ENCODE results near the gene FSTL4. TPM values are rescaled to one million over a fixed set of nuclear protein-coding genes. Genes with fewer than 3 reads are reported as not detected.

Gene FSTL4
- total and polyA plus RNA-seq, 4 donors = 0.02 to 0.18 TPM; not detected in 2

GRCh38 chr5:133364936-133365707, 247.2 kb downstream of the FSTL4 start:
- DNase-seq (ENCODE audit: low spot score) = no peak
- 56% methylated on average over 12 of the region's 12 CpGs for WGBS
- H3K27me3 ChIP-seq (ENCODE audit: control insufficient read depth in 4 of 4, insufficient read depth in 4 of 4, low read length in 3 of 4) = no peaks in the 10 kb centered on the region

More at GRCh38 chr5:133364936-133365707, 247.2 kb downstream of the FSTL4 start:
- H3K4me1 ChIP-seq (ENCODE audit: control insufficient read depth in 4 of 4, insufficient read depth in 4 of 4, low read length in 3 of 4) = no peaks in the 10 kb centered on the region
- H3K27ac ChIP-seq (ENCODE audit: low read depth in 1 of 2, low read length in 2 of 2) = no peak overlapping the region
- TF ChIP-seq REST (IDR thresholded peaks at IDR 0.05) = no peak
- no peak for TF ChIP-seq FOXA2 (IDR thresholded peaks at IDR 0.05)
- TF ChIP-seq, protein P1, sequence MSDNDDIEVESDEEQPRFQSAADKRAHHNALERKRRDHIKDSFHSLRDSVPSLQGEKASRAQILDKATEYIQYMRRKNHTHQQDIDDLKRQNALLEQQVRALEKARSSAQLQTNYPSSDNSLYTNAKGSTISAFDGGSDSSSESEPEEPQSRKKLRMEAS (IDR thresholded peaks at IDR 0.05) = no peak
- TF ChIP-seq RXRA (IDR thresholded peaks at IDR 0.05) = no peak
- no peak for TF ChIP-seq RAD21 (IDR thresholded peaks at IDR 0.05)
- TF ChIP-seq FOXA1 (IDR thresholded peaks at IDR 0.05) = no peak
- TF ChIP-seq, protein P2, sequence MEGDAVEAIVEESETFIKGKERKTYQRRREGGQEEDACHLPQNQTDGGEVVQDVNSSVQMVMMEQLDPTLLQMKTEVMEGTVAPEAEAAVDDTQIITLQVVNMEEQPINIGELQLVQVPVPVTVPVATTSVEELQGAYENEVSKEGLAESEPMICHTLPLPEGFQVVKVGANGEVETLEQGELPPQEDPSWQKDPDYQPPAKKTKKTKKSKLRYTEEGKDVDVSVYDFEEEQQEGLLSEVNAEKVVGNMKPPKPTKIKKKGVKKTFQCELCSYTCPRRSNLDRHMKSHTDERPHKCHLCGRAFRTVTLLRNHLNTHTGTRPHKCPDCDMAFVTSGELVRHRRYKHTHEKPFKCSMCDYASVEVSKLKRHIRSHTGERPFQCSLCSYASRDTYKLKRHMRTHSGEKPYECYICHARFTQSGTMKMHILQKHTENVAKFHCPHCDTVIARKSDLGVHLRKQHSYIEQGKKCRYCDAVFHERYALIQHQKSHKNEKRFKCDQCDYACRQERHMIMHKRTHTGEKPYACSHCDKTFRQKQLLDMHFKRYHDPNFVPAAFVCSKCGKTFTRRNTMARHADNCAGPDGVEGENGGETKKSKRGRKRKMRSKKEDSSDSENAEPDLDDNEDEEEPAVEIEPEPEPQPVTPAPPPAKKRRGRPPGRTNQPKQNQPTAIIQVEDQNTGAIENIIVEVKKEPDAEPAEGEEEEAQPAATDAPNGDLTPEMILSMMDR (IDR thresholded peaks at IDR 0.05; ENCODE audit: low read depth, low read length, missing input control) = no peak
- TF ChIP-seq ZBTB33 (IDR thresholded peaks at IDR 0.05) = no peak
- TF ChIP-seq TAF1 (conservative IDR thresholded peaks at IDR 0.05) = no peak
- no peak for TF ChIP-seq SP1 (IDR thresholded peaks at IDR 0.05)
- no peak for TF ChIP-seq HNF4A (conservative IDR thresholded peaks at IDR 0.05)
- TF ChIP-seq YY1 (IDR thresholded peaks at IDR 0.05) = no peak
- no peak for TF ChIP-seq HNF4G (IDR thresholded peaks at IDR 0.05)
- TF ChIP-seq, protein P3, sequence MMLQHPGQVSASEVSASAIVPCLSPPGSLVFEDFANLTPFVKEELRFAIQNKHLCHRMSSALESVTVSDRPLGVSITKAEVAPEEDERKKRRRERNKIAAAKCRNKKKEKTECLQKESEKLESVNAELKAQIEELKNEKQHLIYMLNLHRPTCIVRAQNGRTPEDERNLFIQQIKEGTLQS (IDR thresholded peaks at IDR 0.05) = no peak
- TF ChIP-seq JUND (IDR thresholded peaks at IDR 0.05) = no peak
- TF ChIP-seq EGR1 (IDR thresholded peaks at IDR 0.05; ENCODE audit: low read depth in 2 of 2) = no peak
- no peak for TF ChIP-seq NR2F2 (IDR thresholded peaks at IDR 0.05)
- no peak for TF ChIP-seq GABPA (IDR thresholded peaks at IDR 0.05 in 1 of 2, conservative IDR thresholded peaks at IDR 0.05 in 1 of 2)
- no peak overlapping the region for H3K9ac ChIP-seq (ENCODE audit: low read depth in 1 of 2, low read length in 2 of 2)
- no peaks in the 10 kb centered on the region for H3K36me3 ChIP-seq (ENCODE audit: control insufficient read depth in 4 of 4, insufficient read depth in 3 of 4, low read depth in 1 of 4, low read length in 3 of 4)
- no peaks in the 10 kb centered on the region for H3K9me3 ChIP-seq (ENCODE audit: control insufficient read depth in 4 of 4, low read length in 3 of 4)
- H3K4me3 ChIP-seq (ENCODE audit: low read depth in 1 of 3, low read length in 3 of 3) = no peak overlapping the region

Measured in liver (tissue), 9 donors.